Thyroid gland (tissue), 4 donors: Measurements from ENCODE around the gene QRICH2. TPM values are rescaled to one million over a fixed set of nuclear protein-coding genes. Genes with fewer than 3 reads are reported as not detected.

Experiments
- DNase-seq, 2 donors: peaks; one replicate each; pipeline ENCODE4 v3.0.0-alpha.2; 2019
- H3K27ac ChIP-seq, 3 donors: fragments of 200-600 bp; sonication (generic); 1 replicate in 2 of 3; 2 replicates in 1 of 3; pipeline ENCODE4 v1.5.1; 2016 to 2019; ENCODE audit warnings: mild to moderate bottlenecking in 1 of 3, moderate library complexity in 1 of 3
- H3K27me3 ChIP-seq: fragments of 200-600 bp; sonication (generic); one replicate; pipeline ENCODE4 v1.5.1; 2019
- H3K36me3 ChIP-seq, 2 donors: fragments of 200-600 bp; sonication (generic); one replicate each; pipeline ENCODE4 v1.5.1; 2016 to 2019
- H3K4me1 ChIP-seq, 2 donors: fragments of 200-600 bp; sonication (generic); one replicate each; pipeline ENCODE4 v1.5.1; 2017 to 2019
- H3K4me3 ChIP-seq, 3 donors: fragments of 200-600 bp; sonication (generic); replicated peaks in 1 of 3; 1 replicate in 2 of 3; 2 replicates in 1 of 3; pipeline ENCODE4 v1.5.1; 2016; ENCODE audit warnings: mild to moderate bottlenecking in 1 of 3
- H3K9me3 ChIP-seq: fragments of 200-600 bp; sonication (generic); one replicate; pipeline ENCODE4 v1.5.1; 2017
- CTCF ChIP-seq, 6 experiments: fragments of 200-600 bp in 3 of 6; fragments of 450-650 bp in 3 of 6; sonication (generic) in 3 of 6; IDR thresholded peaks; one replicate each; pipeline ENCODE4 v1.5.1; 2016 to 2019; ENCODE audit warnings: antibody characterized with exemption in 6 of 6, mild to moderate bottlenecking in 2 of 6, inconsistent platforms in 1 of 6, moderate library complexity in 1 of 6
- POLR2A ChIP-seq, 2 donors: fragments of 450-650 bp; IDR thresholded peaks; one replicate each; pipeline ENCODE4 v1.6.1; 2017; ENCODE audit warnings: antibody characterized with exemption in 2 of 2, mild to moderate bottlenecking in 2 of 2, moderate library complexity in 1 of 2
- WGBS, 2 donors: methylation state at CpG; one replicate each; pipeline ENCODE4 v1.1.5; 2017; 5-methylcytosine and 5-hydroxymethylcytosine counted together
- intact Hi-C: fragments of 100-400 bp; cut with DNase I; formaldehyde crosslinking; loops from one replicate; pipeline ENCODE4 v1.15.1; 2023
- total RNA-seq, 4 donors: library from RNA; depleted of rRNA; stranded (reverse); fragments of >200 nt; gene quantifications; one replicate each; pipeline ENCODE4 v1.2.3, GENCODE V29; 2016

Gene QRICH2
- total RNA-seq, 4 donors from 2014 or later: 6.6 to 14.3 (median 9.9) TPM

- no peak for TF ChIP-seq CTCF (IDR thresholded peaks at IDR 0.05)
- TF ChIP-seq POLR2A (IDR thresholded peaks at IDR 0.05): no peak
- 95 to 96% methylated on average over 3 of the region's 3 CpGs for WGBS, 2 donors
- no peak overlapping the region for H3K4me3 ChIP-seq
- peaks cover 0 to 7% of the 10 kb centered on the region in 2 donors for H3K36me3 ChIP-seq
- intact Hi-C loops: no loop called here
- H3K4me1 ChIP-seq: no peaks in the 10 kb centered on the region
- H3K27ac ChIP-seq: no peak overlapping the region
- no peak for DNase-seq
- H3K9me3 ChIP-seq: no peaks in the 10 kb centered on the region
- no peaks in the 10 kb centered on the region for H3K27me3 ChIP-seq
Measured at GRCh38 chr17:76297436-76297835, 10.6 kb downstream of the QRICH2 start.

- 97 to 100% methylated on average over 5 of the region's 5 CpGs for WGBS, 2 donors
- TF ChIP-seq POLR2A (IDR thresholded peaks at IDR 0.05): no peak
- H3K27me3 ChIP-seq: no peaks in the 10 kb centered on the region
Measured at GRCh38 chr17:76296889-76297288, 11.2 kb downstream of the QRICH2 start.

GRCh38 chr17:76296186-76296585, 11.9 kb downstream of the QRICH2 start:
- intact Hi-C loops: no loop called here
- H3K36me3 ChIP-seq: peaks cover 0 to 11% of the 10 kb centered on the region in 2 donors
- DNase-seq: no peak
- H3K27me3 ChIP-seq: no peaks in the 10 kb centered on the region
- no peak for TF ChIP-seq POLR2A (IDR thresholded peaks at IDR 0.05)
- no peak for TF ChIP-seq CTCF (IDR thresholded peaks at IDR 0.05)
- H3K4me1 ChIP-seq: no peaks in the 10 kb centered on the region
- no peak overlapping the region for H3K4me3 ChIP-seq
- no peak overlapping the region for H3K27ac ChIP-seq
- H3K9me3 ChIP-seq: no peaks in the 10 kb centered on the region
- 79 to 88% methylated on average over 4 of the region's 4 CpGs for WGBS, 2 donors

More at GRCh38 chr17:76296889-76297288, 11.2 kb downstream of the QRICH2 start:
- H3K9me3 ChIP-seq: no peaks in the 10 kb centered on the region
- intact Hi-C loops: no loop called here
- peaks cover 0 to 7% of the 10 kb centered on the region in 2 donors for H3K36me3 ChIP-seq
- H3K27ac ChIP-seq: no peak overlapping the region
- no peaks in the 10 kb centered on the region for H3K4me1 ChIP-seq
- no peak for DNase-seq
- no peak overlapping the region for H3K4me3 ChIP-seq

- H3K4me1 ChIP-seq: no peaks in the 10 kb centered on the region
- no peak for DNase-seq
- H3K27ac ChIP-seq: no peak overlapping the region
- 94 to 97% methylated on average over 6 of the region's 7 CpGs for WGBS, 2 donors
- peaks cover 0 to 12% of the 10 kb centered on the region in 2 donors for H3K36me3 ChIP-seq
- no peak for TF ChIP-seq CTCF (IDR thresholded peaks at IDR 0.05)
- TF ChIP-seq POLR2A (IDR thresholded peaks at IDR 0.05): no peak
- intact Hi-C loops: no loop called here
- H3K9me3 ChIP-seq: no peaks in the 10 kb centered on the region
- H3K27me3 ChIP-seq: no peaks in the 10 kb centered on the region
- H3K4me3 ChIP-seq: no peak overlapping the region
Measured at GRCh38 chr17:76293106-76293505, 15.0 kb downstream of the QRICH2 start.

- H3K27me3 ChIP-seq: no peaks in the 10 kb centered on the region
- no peak overlapping the region for H3K4me3 ChIP-seq
- H3K36me3 ChIP-seq: peaks cover 0 to 12% of the 10 kb centered on the region in 2 donors
- no peak for DNase-seq
- intact Hi-C loops: no loop called here
- no peaks in the 10 kb centered on the region for H3K4me1 ChIP-seq
- no peak overlapping the region for H3K27ac ChIP-seq
- WGBS, 2 donors: 97 to 100% methylated on average over 4 of the region's 4 CpGs
- no peak for TF ChIP-seq POLR2A (IDR thresholded peaks at IDR 0.05)
- TF ChIP-seq CTCF (IDR thresholded peaks at IDR 0.05): no peak
- no peaks in the 10 kb centered on the region for H3K9me3 ChIP-seq
Measured at GRCh38 chr17:76292567-76292966, 15.5 kb downstream of the QRICH2 start.
